Mesenchymal stem cell (in vitro differentiated cells and primary cell): Measurements from ENCODE around the gene DDX60.

Experiments used
- DNase-seq: peaks from one replicate; pipeline ENCODE4 v3.0.0-alpha.2; 2013
- H2AFZ ChIP-seq: one replicate; pipeline ENCODE4 v1.6.1; 2013; ENCODE audit warnings: low read depth, mild to moderate bottlenecking, control low read depth, inconsistent platforms, low read length, moderate library complexity
- H2AK5ac ChIP-seq: 2 replicates; pipeline ENCODE4 v1.6.1; 2013; ENCODE audit warnings: low read length, moderate library complexity, mild to moderate bottlenecking, inconsistent platforms; ENCODE audit not compliant: severe bottlenecking
- H2BK120ac ChIP-seq: one replicate; pipeline ENCODE4 v1.6.1; 2013; ENCODE audit warnings: low read depth, mild to moderate bottlenecking, inconsistent platforms, low read length, moderate library complexity
- H2BK12ac ChIP-seq, 2 experiments: one replicate each; pipeline ENCODE4 v1.6.1; 2013; ENCODE audit warnings: inconsistent platforms in 2 of 2, low read length in 2 of 2, mild to moderate bottlenecking in 2 of 2, moderate library complexity in 2 of 2, control low read depth in 1 of 2
- H2BK15ac ChIP-seq: one replicate; pipeline ENCODE4 v1.6.1; 2013; ENCODE audit warnings: mild to moderate bottlenecking, low read depth, inconsistent platforms; ENCODE audit not compliant: poor library complexity, severe bottlenecking
- H2BK5ac ChIP-seq: 2 replicates; pipeline ENCODE4 v1.6.1; 2013; ENCODE audit warnings: low read depth, mild to moderate bottlenecking, low read length, control low read depth, inconsistent platforms; ENCODE audit not compliant: poor library complexity, severe bottlenecking
- H3K14ac ChIP-seq, 2 experiments: one replicate each; pipeline ENCODE4 v1.6.1; 2013; ENCODE audit warnings: inconsistent platforms in 2 of 2, low read length in 2 of 2, control low read depth in 1 of 2, mild to moderate bottlenecking in 1 of 2, moderate library complexity in 1 of 2
- H3K18ac ChIP-seq, 2 experiments: one replicate each; pipeline ENCODE4 v1.6.1; 2013; ENCODE audit warnings: inconsistent platforms in 2 of 2, low read length in 2 of 2, control low read depth in 1 of 2, low read depth in 1 of 2, mild to moderate bottlenecking in 1 of 2
- H3K23ac ChIP-seq, 2 experiments: one replicate each; pipeline ENCODE4 v1.6.1; 2013; ENCODE audit warnings: inconsistent platforms in 2 of 2, low read length in 2 of 2, mild to moderate bottlenecking in 2 of 2, moderate library complexity in 2 of 2, control low read depth in 1 of 2
- H3K27ac ChIP-seq: 2 replicates; pipeline ENCODE4 v1.5.1; 2013; ENCODE audit warnings: mild to moderate bottlenecking, moderate library complexity, low read length, control low read depth, inconsistent platforms; ENCODE audit not compliant: poor library complexity, severe bottlenecking
- H3K27me3 ChIP-seq, 2 experiments: 2 replicates each; pipeline versions ENCODE4 v1.6.1 to v1.7.0; 2013; ENCODE audit warnings: low read length in 2 of 2, mild to moderate bottlenecking in 2 of 2, moderate library complexity in 2 of 2, control low read depth in 1 of 2, inconsistent platforms in 1 of 2; ENCODE audit not compliant: control insufficient read depth in 1 of 2, insufficient read depth in 1 of 2
- H3K36me3 ChIP-seq, 2 experiments: 2 replicates each; pipeline versions ENCODE4 v1.6.1 to v1.7.0; 2013; ENCODE audit warnings: low read length in 2 of 2, control low read depth in 1 of 2, inconsistent platforms in 1 of 2, low read depth in 1 of 2, mild to moderate bottlenecking in 1 of 2; ENCODE audit not compliant: insufficient read depth in 2 of 2, control insufficient read depth in 1 of 2
- H3K4ac ChIP-seq, 2 experiments: one replicate each; pipeline ENCODE4 v1.6.1; 2013; ENCODE audit warnings: inconsistent platforms in 2 of 2, low read length in 2 of 2, mild to moderate bottlenecking in 2 of 2, moderate library complexity in 2 of 2, control low read depth in 1 of 2, low read depth in 1 of 2
- H3K4me1 ChIP-seq: 2 replicates; pipeline ENCODE4 v1.6.1; 2013; ENCODE audit warnings: low read depth, low read length, control low read depth; ENCODE audit not compliant: control insufficient read depth, insufficient read depth
- H3K4me2 ChIP-seq: 2 replicates; pipeline ENCODE4 v1.6.1; 2013; ENCODE audit warnings: low read length, mild to moderate bottlenecking, inconsistent platforms; ENCODE audit not compliant: poor library complexity, severe bottlenecking
- H3K4me3 ChIP-seq, 2 experiments: 2 replicates each; pipeline versions ENCODE4 v1.5.1 to v1.7.0; 2013; ENCODE audit warnings: low read length in 2 of 2, mild to moderate bottlenecking in 2 of 2, control low read depth in 1 of 2, low read depth in 1 of 2; ENCODE audit not compliant: insufficient read depth in 1 of 2
- H3K79me1 ChIP-seq: replicated peaks from 2 replicates; pipeline ENCODE4 v1.6.1; 2013; ENCODE audit warnings: mild to moderate bottlenecking, control low read depth, low read length, inconsistent platforms; ENCODE audit not compliant: poor library complexity, severe bottlenecking
- H3K9ac ChIP-seq: 2 replicates; pipeline ENCODE4 v1.7.0; 2013; ENCODE audit warnings: mild to moderate bottlenecking, low read length, moderate library complexity
- H3K9me3 ChIP-seq: 2 replicates; pipeline ENCODE4 v1.7.0; 2013; ENCODE audit warnings: mild to moderate bottlenecking, low read length; ENCODE audit not compliant: control insufficient read depth
- H4K8ac ChIP-seq: one replicate; pipeline ENCODE4 v1.6.1; 2013; ENCODE audit warnings: inconsistent platforms, mild to moderate bottlenecking, low read length, moderate library complexity
- H4K91ac ChIP-seq: one replicate; pipeline ENCODE4 v1.6.1; 2013; ENCODE audit warnings: mild to moderate bottlenecking, low read length, inconsistent platforms
- WGBS: methylation state at CpG from one replicate; pipeline ENCODE4 v1.1.7; 2013; ENCODE audit warnings: mixed read lengths; 5-methylcytosine and 5-hydroxymethylcytosine counted together

Gene DDX60

DNA sequence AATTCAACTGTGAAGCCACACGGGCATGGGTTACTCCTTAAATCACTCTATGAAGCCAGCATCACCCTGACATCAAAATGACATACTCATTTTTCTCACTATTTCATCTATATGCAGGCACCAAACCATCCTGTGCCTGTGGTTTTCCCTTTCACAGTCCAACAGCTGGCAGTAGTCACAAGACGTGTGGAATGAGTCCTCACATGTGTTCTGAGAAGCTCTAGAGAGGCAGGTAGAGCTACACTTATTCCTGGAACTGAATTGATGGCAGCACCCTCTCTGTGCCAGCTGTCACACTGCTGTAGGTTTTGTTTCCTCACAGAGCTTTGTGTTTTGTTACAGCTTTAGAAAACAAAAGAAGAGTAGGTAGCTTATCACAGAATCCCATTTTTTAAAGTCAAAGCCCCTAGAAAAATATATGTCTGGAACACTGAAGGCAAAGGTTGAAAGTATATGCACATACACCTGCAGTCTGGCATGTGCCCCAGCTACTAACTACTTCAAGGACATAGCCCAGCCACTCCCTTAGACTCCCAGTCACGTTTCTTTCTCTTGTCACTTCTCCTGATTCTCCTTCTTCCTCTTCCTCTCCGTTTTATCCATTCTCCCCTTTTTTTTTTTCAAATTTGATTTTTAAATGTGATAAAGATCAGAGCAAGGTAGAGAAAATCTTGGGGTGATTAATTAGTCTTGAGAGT is 119.1 kb downstream of the DDX60 start:
- Histone ChIP-seq H2BK12ac (no peak overlapping the region), H3K4me3 (no peak overlapping the region), H3K9me3 (peaks cover 25% of the 10 kb centered on the region), H3K4ac (no peak overlapping the region), H2AFZ (no peak overlapping the region), H2BK15ac (no peak overlapping the region), H2BK5ac (no peak overlapping the region), H3K4me2 (no peak overlapping the region), H2BK120ac (no peak overlapping the region), H2AK5ac (no peak overlapping the region), H3K27me3 (no peaks in the 10 kb centered on the region), H3K9ac (no peak overlapping the region), H3K18ac (no peak overlapping the region), H3K4me1 (no peaks in the 10 kb centered on the region), H4K91ac (no peak overlapping the region), H3K36me3 (peaks cover 0 to 5% of the 10 kb centered on the region in 2 experiments), H3K79me1 (no peaks in the 10 kb centered on the region), H4K8ac (no peak overlapping the region), H3K27ac (no peak overlapping the region), H3K23ac (no peak overlapping the region), H3K14ac (no peak overlapping the region)
- no peak for DNase-seq
- 74% methylated on average over 3 of the region's 4 CpGs for WGBS

DNA sequence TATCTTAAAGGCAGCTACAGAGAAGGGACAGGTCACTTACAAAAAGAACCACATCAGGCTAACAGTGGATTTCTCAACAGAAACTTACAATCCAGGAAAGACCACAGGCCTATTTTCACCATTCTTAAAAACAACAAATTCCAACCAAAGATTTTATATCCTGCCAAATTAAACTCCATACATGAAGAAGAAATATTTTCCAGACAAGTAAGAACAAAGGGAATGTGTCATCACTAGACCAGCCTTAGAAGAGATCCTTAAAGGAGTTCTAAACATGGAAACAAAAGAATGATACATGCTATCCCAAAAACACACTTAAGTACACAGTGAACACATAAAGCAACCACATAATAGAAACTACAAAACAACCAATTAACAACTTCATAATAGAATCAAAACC is 120.6 kb downstream of the DDX60 start:
- no peak overlapping the region for H3K9ac ChIP-seq
- DNase-seq, result no peak
- H3K36me3 ChIP-seq, result no peaks in the 10 kb centered on the region
- H4K8ac ChIP-seq, result no peak overlapping the region
- H3K27ac ChIP-seq, result no peak overlapping the region
- H2BK12ac ChIP-seq, result no peak overlapping the region
- no peak overlapping the region for H2BK5ac ChIP-seq
- no peak overlapping the region for H2BK15ac ChIP-seq
- no peak overlapping the region for H3K14ac ChIP-seq
- H3K79me1 ChIP-seq, result no peaks in the 10 kb centered on the region
- H3K4me3 ChIP-seq, result no peak overlapping the region
- no peak overlapping the region for H3K23ac ChIP-seq
- H3K9me3 ChIP-seq, result peaks cover 10% of the 10 kb centered on the region
- H3K27me3 ChIP-seq, result no peaks in the 10 kb centered on the region
- H3K18ac ChIP-seq, result no peak overlapping the region
- no peak overlapping the region for H3K4me2 ChIP-seq
- H2AFZ ChIP-seq, result no peak overlapping the region
- no peak overlapping the region for H2BK120ac ChIP-seq
- no peak overlapping the region for H2AK5ac ChIP-seq
- no peak overlapping the region for H3K4ac ChIP-seq
- no peaks in the 10 kb centered on the region for H3K4me1 ChIP-seq
- no peak overlapping the region for H4K91ac ChIP-seq

DNA sequence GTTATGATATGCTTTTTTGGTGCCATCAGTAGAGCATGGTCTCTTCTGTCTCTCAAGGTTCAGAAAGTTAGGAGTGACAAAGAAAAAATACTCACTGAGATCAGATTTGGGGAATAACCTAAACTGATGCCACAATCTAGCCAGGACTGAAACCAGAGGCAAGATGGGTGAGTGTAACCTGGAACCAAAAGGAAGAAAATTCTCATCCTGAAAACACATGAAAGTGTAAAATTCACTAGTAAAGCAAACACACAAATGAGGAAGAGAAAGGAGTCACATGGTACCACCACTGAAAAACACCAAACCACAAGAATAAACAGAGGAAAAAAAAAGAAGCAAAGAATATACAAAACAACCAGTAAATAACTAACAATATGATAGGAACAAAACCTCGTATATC is 129.8 kb downstream of the DDX60 start:
- no peak overlapping the region for H4K8ac ChIP-seq
- WGBS, result 78% methylated on average over 1 of the region's 1 CpG
- no peak overlapping the region for H3K18ac ChIP-seq
- no peaks in the 10 kb centered on the region for H3K4me1 ChIP-seq
- H3K79me1 ChIP-seq, result no peaks in the 10 kb centered on the region
- DNase-seq, result no peak
- H2AK5ac ChIP-seq, result no peak overlapping the region
- no peak overlapping the region for H2BK12ac ChIP-seq
- H3K23ac ChIP-seq, result no peak overlapping the region
- no peak overlapping the region for H2BK15ac ChIP-seq
- no peak overlapping the region for H3K4me3 ChIP-seq
- no peak overlapping the region for H2AFZ ChIP-seq
- H3K27me3 ChIP-seq, result no peaks in the 10 kb centered on the region
- H2BK120ac ChIP-seq, result no peak overlapping the region
- no peak overlapping the region for H3K9ac ChIP-seq
- no peaks in the 10 kb centered on the region for H3K9me3 ChIP-seq
- H2BK5ac ChIP-seq, result no peak overlapping the region
- H3K27ac ChIP-seq, result no peak overlapping the region
- no peak overlapping the region for H3K4me2 ChIP-seq
- H3K14ac ChIP-seq, result no peak overlapping the region
- no peak overlapping the region for H3K4ac ChIP-seq
- H3K36me3 ChIP-seq, result no peaks in the 10 kb centered on the region
- H4K91ac ChIP-seq, result no peak overlapping the region

DNA sequence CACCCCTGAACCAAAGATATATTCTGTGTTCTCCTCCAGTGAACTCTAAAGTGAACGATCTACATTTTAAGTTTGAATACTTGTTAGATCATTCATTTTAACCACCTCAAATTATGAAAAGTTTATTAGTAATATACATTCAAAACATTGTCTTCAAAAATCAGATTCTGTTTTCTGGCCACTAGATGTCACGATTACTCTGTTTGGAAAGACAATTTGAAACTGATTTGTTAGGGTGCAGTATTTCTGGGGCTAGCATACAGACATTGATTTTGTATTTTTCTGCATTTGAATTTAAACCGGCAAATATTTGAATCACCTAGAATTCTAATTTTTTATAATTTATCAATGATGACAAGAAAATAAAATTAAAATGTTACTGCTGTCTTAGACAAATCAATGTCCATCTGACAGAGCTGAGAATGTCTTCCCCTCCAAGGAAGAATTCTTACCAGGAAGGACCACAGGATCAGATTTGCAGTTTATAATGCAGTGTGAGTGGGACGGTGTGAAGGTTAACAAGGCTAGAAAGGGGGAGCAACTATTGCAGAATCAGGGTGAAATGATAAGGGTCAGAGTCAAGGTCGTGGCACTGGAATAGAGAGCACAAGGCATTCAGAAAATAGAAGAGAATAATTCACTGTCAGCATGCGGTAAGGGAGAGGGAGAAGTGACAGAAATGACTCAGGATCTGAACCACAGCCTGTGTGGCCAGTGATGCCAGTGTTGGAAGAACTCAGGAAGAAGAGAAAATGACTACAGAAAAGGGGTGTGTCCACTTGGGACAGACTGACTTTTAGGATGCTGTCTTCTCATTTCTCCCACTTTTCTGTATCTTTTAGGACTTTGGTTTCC is 134.6 kb downstream of the DDX60 start:
- DNase-seq, result peak; percentile 43
- Histone ChIP-seq H3K36me3 (no peaks in the 10 kb centered on the region), H3K4ac (no peak overlapping the region), H3K23ac (no peak overlapping the region), H3K4me3 (no peak overlapping the region), H2BK120ac (no peak overlapping the region), H3K9ac (no peak overlapping the region), H3K4me1 (no peaks in the 10 kb centered on the region), H3K27me3 (no peaks in the 10 kb centered on the region), H4K8ac (no peak overlapping the region), H3K27ac (no peak overlapping the region), H4K91ac (no peak overlapping the region), H2BK12ac (peak overlapping the region in 1 of 2 experiments; percentile 6), H3K9me3 (no peaks in the 10 kb centered on the region), H3K14ac (no peak overlapping the region), H2BK15ac (no peak overlapping the region), H2AFZ (no peak overlapping the region), H3K18ac (no peak overlapping the region), H3K79me1 (no peaks in the 10 kb centered on the region), H2AK5ac (no peak overlapping the region), H2BK5ac (no peak overlapping the region), H3K4me2 (no peak overlapping the region)
- 63% methylated on average over 3 of the region's 6 CpGs for WGBS
